Activated T-helper 17 cell treated with anti-CD3 and anti-CD28 coated beads, Interleukin-2, amount 50 U/mL, for 72 hours (primary cell): ENCODE results near the gene SMARCA5. TPM values are rescaled to one million over a fixed set of nuclear protein-coding genes. Genes with fewer than 3 reads are reported as not detected.

Experiments
- ATAC-seq: fragments of 150-1000 bp; cut with Tn5 transposase; replicated peaks from 2 replicates; pipeline ENCODE4 v1.10.0; 2021; ENCODE audit warnings: mild to moderate bottlenecking, moderate library complexity
- H3K27ac Mint-ChIP-seq: one replicate; pipeline ENCODE4 v1.8.0; 2022; ENCODE audit warnings: mixed read lengths
- H3K27me3 Mint-ChIP-seq: one replicate; pipeline ENCODE4 v1.8.0; 2022; ENCODE audit warnings: mixed read lengths
- H3K36me3 Mint-ChIP-seq: one replicate; pipeline ENCODE4 v1.8.0; 2022; ENCODE audit warnings: low read depth, mild to moderate bottlenecking, mixed read lengths
- H3K4me1 Mint-ChIP-seq: one replicate; pipeline ENCODE4 v1.8.0; 2022; ENCODE audit warnings: mixed read lengths
- H3K4me3 Mint-ChIP-seq: one replicate; pipeline ENCODE4 v1.8.0; 2022; ENCODE audit warnings: mild to moderate bottlenecking, mixed read lengths
- H3K9me3 Mint-ChIP-seq: one replicate; pipeline ENCODE4 v1.8.0; 2022; ENCODE audit warnings: mixed read lengths
- total RNA-seq, 2 donors: library from RNA; stranded (reverse); gene quantifications; one replicate each; pipeline ENCODE4 v1.2.3, GENCODE V29; 2022

Gene SMARCA5
- total RNA-seq, 2 donors from 2014 or later = 45.4 to 55.1 TPM

GRCh38 chr4:143558823-143559756, 45.6 kb downstream of the SMARCA5 start:
- no peaks in the 10 kb centered on the region for H3K27me3 Mint-ChIP-seq

GRCh38 chr4:143559757-143560147, 46.2 kb downstream of the SMARCA5 start:
- Mint-ChIP-seq H3K36me3 (peaks cover 11% of the 10 kb centered on the region), H3K9me3 (no peaks in the 10 kb centered on the region), H3K4me1 (peaks cover 26% of the 10 kb centered on the region), H3K4me3 (peak overlapping the region; percentile 93), H3K27me3 (no peaks in the 10 kb centered on the region), H3K27ac (peak overlapping the region; percentile 95)
- peak; percentile 33 for ATAC-seq

More at GRCh38 chr4:143558823-143559756, 45.6 kb downstream of the SMARCA5 start:
- peaks cover 18% of the 10 kb centered on the region for H3K36me3 Mint-ChIP-seq
- H3K27ac Mint-ChIP-seq = peak overlapping the region; percentile 95
- no peaks in the 10 kb centered on the region for H3K9me3 Mint-ChIP-seq
- peaks cover 30% of the 10 kb centered on the region for H3K4me1 Mint-ChIP-seq
- peak overlapping the region; percentile 93 for H3K4me3 Mint-ChIP-seq
- peak; percentile 84 for ATAC-seq

GRCh38 chr4:143564472-143564871, 51.0 kb downstream of the SMARCA5 start:
- peaks cover 13% of the 10 kb centered on the region for H3K36me3 Mint-ChIP-seq
- H3K27me3 Mint-ChIP-seq = no peaks in the 10 kb centered on the region
- H3K4me3 Mint-ChIP-seq = no peak overlapping the region
- peak; percentile 55 for ATAC-seq
- H3K27ac Mint-ChIP-seq = no peak overlapping the region
- H3K4me1 Mint-ChIP-seq = peaks cover 17% of the 10 kb centered on the region
- H3K9me3 Mint-ChIP-seq = no peaks in the 10 kb centered on the region

- Mint-ChIP-seq H3K9me3 (no peaks in the 10 kb centered on the region), H3K27ac (no peak overlapping the region), H3K36me3 (peaks cover 53% of the 10 kb centered on the region), H3K4me3 (no peak overlapping the region), H3K27me3 (no peaks in the 10 kb centered on the region), H3K4me1 (no peaks in the 10 kb centered on the region)
- ATAC-seq = no peak
Measured at GRCh38 chr4:143575331-143575730, 61.8 kb downstream of the SMARCA5 start.

- no peaks in the 10 kb centered on the region for H3K4me1 Mint-ChIP-seq
- H3K36me3 Mint-ChIP-seq = peaks cover 22% of the 10 kb centered on the region
- peaks cover 9% of the 10 kb centered on the region for H3K9me3 Mint-ChIP-seq
- no peak for ATAC-seq
- no peaks in the 10 kb centered on the region for H3K27me3 Mint-ChIP-seq
- no peak overlapping the region for H3K4me3 Mint-ChIP-seq
- H3K27ac Mint-ChIP-seq = no peak overlapping the region
Measured at GRCh38 chr4:143581331-143581946, 67.9 kb downstream of the SMARCA5 start.

- no peak overlapping the region for H3K4me3 Mint-ChIP-seq
- H3K4me1 Mint-ChIP-seq = no peaks in the 10 kb centered on the region
- ATAC-seq = no peak
- no peak overlapping the region for H3K27ac Mint-ChIP-seq
- peaks cover 9% of the 10 kb centered on the region for H3K9me3 Mint-ChIP-seq
- H3K27me3 Mint-ChIP-seq = no peaks in the 10 kb centered on the region
- H3K36me3 Mint-ChIP-seq = no peaks in the 10 kb centered on the region
Measured at GRCh38 chr4:143585548-143585947, 72.0 kb downstream of the SMARCA5 start.

- Mint-ChIP-seq H3K27ac (no peak overlapping the region), H3K27me3 (no peaks in the 10 kb centered on the region), H3K4me3 (no peak overlapping the region), H3K4me1 (no peaks in the 10 kb centered on the region), H3K36me3 (no peaks in the 10 kb centered on the region), H3K9me3 (peaks cover 9% of the 10 kb centered on the region)
- ATAC-seq = no peak
Measured at GRCh38 chr4:143586080-143586479, 72.6 kb downstream of the SMARCA5 start.

- Mint-ChIP-seq H3K27me3 (peaks cover under 1% of the 10 kb centered on the region), H3K4me3 (no peak overlapping the region), H3K9me3 (peaks cover 4% of the 10 kb centered on the region), H3K4me1 (no peaks in the 10 kb centered on the region), H3K27ac (no peak overlapping the region), H3K36me3 (no peaks in the 10 kb centered on the region)
- ATAC-seq = no peak
Measured at GRCh38 chr4:143587703-143588102, 74.2 kb downstream of the SMARCA5 start.

- Mint-ChIP-seq H3K27ac (no peak overlapping the region), H3K27me3 (peaks cover 4% of the 10 kb centered on the region), H3K4me3 (no peak overlapping the region), H3K36me3 (no peaks in the 10 kb centered on the region), H3K9me3 (peaks cover 4% of the 10 kb centered on the region), H3K4me1 (peaks cover 4% of the 10 kb centered on the region)
- no peak for ATAC-seq
Measured at GRCh38 chr4:143597276-143597675, 83.8 kb downstream of the SMARCA5 start.

GRCh38 chr4:143598816-143599215, 85.3 kb downstream of the SMARCA5 start:
- ATAC-seq = no peak
- Mint-ChIP-seq H3K27ac (no peak overlapping the region), H3K27me3 (no peaks in the 10 kb centered on the region), H3K4me3 (no peak overlapping the region), H3K36me3 (no peaks in the 10 kb centered on the region), H3K9me3 (peaks cover 4% of the 10 kb centered on the region), H3K4me1 (peaks cover 4% of the 10 kb centered on the region)

- peaks cover 4% of the 10 kb centered on the region for H3K9me3 Mint-ChIP-seq
- H3K4me1 Mint-ChIP-seq = peaks cover 4% of the 10 kb centered on the region
- no peaks in the 10 kb centered on the region for H3K36me3 Mint-ChIP-seq
- H3K4me3 Mint-ChIP-seq = no peak overlapping the region
- H3K27ac Mint-ChIP-seq = no peak overlapping the region
- H3K27me3 Mint-ChIP-seq = no peaks in the 10 kb centered on the region
- no peak for ATAC-seq
Measured at GRCh38 chr4:143599827-143600226, 86.3 kb downstream of the SMARCA5 start.

GRCh38 chr4:143606480-143606879, 93.0 kb downstream of the SMARCA5 start:
- Mint-ChIP-seq H3K9me3 (no peaks in the 10 kb centered on the region), H3K4me3 (no peak overlapping the region), H3K27ac (no peak overlapping the region), H3K36me3 (no peaks in the 10 kb centered on the region), H3K27me3 (peaks cover 4% of the 10 kb centered on the region), H3K4me1 (no peaks in the 10 kb centered on the region)
- ATAC-seq = no peak
